Fibroblast of peridontal ligament (primary cell): ENCODE results near the gene ZEB2.

Experiments
- DNase-seq: peaks from one replicate; pipeline ENCODE4 v3.0.0-alpha.2; 2010; ENCODE audit errors: extremely low read depth

Gene ZEB2

GRCh38 chr2:144528108-144528507 lies 8.2 kb upstream of the ZEB2 start:
- DNase-seq: no peak

GRCh38 chr2:144526831-144527230 lies 6.9 kb upstream of the ZEB2 start:
- DNase-seq: no peak

GRCh38 chr2:144524118-144525009 lies 4.4 kb upstream of the ZEB2 start:
- DNase-seq: peak; percentile 58

- no peak for DNase-seq
Observed at GRCh38 chr2:144523596-144524117, 3.7 kb upstream of the ZEB2 start.

- peak; percentile 59 for DNase-seq
Observed at GRCh38 chr2:144522897-144523595, 3.1 kb upstream of the ZEB2 start.

GRCh38 chr2:144522176-144522896 lies 2.4 kb upstream of the ZEB2 start:
- DNase-seq: no peak

- no peak for DNase-seq
Observed at GRCh38 chr2:144521686-144522085, 1.8 kb upstream of the ZEB2 start.

GRCh38 chr2:144520756-144521487 lies 1.0 kb upstream of the ZEB2 start:
- DNase-seq: peak; percentile 93

- DNase-seq: no peak
Observed at GRCh38 chr2:144519597-144519933, 354 bp downstream of the ZEB2 start.

GRCh38 chr2:144518748-144519596 lies 947 bp downstream of the ZEB2 start:
- DNase-seq: peak; percentile 55

- peak; percentile 67 for DNase-seq
Observed at GRCh38 chr2:144517866-144518747, 1.8 kb downstream of the ZEB2 start.

GRCh38 chr2:144516981-144517865 lies 2.7 kb downstream of the ZEB2 start:
- peak; percentile 94 for DNase-seq

GRCh38 chr2:144516411-144516980 lies 3.4 kb downstream of the ZEB2 start:
- no peak for DNase-seq

GRCh38 chr2:144515696-144516410 lies 4.1 kb downstream of the ZEB2 start:
- peak; percentile 58 for DNase-seq

GRCh38 chr2:144515099-144515695 lies 4.7 kb downstream of the ZEB2 start:
- peak; percentile 70 for DNase-seq

- DNase-seq: peak; percentile 54
Observed at GRCh38 chr2:144514616-144515091, 5.3 kb downstream of the ZEB2 start.
